SK-N-SH (cell line): ENCODE data around the gene SLC35A1. TPM values are rescaled to one million over a fixed set of nuclear protein-coding genes. Genes with fewer than 3 reads are reported as not detected.

Experiments
- CTCF ChIA-PET: fragments of 300-600, 350-600 bp; formaldehyde crosslinking; extraction: SDS; loops from one replicate; lab custom pipeline; 2021; lab: Yijun Ruan, JAX
- POLR2A ChIA-PET: fragments of 350-600 bp; sonication (Branson Sonifier 250); formaldehyde crosslinking; extraction: SDS; loops from one replicate; lab custom pipeline; 2020; ENCODE audit warnings: antibody characterized with exemption, inconsistent platforms; lab: Yijun Ruan, JAX
- DNase-seq: peaks from one replicate; pipeline ENCODE4 v3.0.0; 2012
- H2AFZ ChIP-seq: fragments of 200-600 bp; sonication (generic); 2 replicates; pipeline ENCODE4 v1.8.1; 2016; ENCODE audit warnings: antibody characterized with exemption, mild to moderate bottlenecking, low read depth
- H3F3A ChIP-seq: fragments of 200-600 bp; sonication (generic); replicated peaks from 2 replicates; pipeline ENCODE3; 2016; ENCODE audit warnings: antibody characterized with exemption, mild to moderate bottlenecking; ENCODE audit not compliant: insufficient read depth
- H3K27ac ChIP-seq, 2 experiments: fragments of 200-500 bp in 1 of 2; fragments of 200-600 bp in 1 of 2; sonication (Bioruptor generic) in 1 of 2; sonication (generic), shearing (Covaris generic) in 1 of 2; 2 replicates each; pipeline versions ENCODE4 v1.5.1 to v1.6.1; 2014 to 2016; ENCODE audit warnings: low read depth in 2 of 2, inconsistent platforms in 1 of 2, low read length in 1 of 2, mild to moderate bottlenecking in 1 of 2, mixed read lengths in 1 of 2
- H3K27me3 ChIP-seq: fragments of 200-600 bp; sonication (generic), shearing (Covaris generic); 2 replicates; pipeline ENCODE4 v1.6.1; 2016; ENCODE audit warnings: mixed run types; ENCODE audit not compliant: insufficient read depth
- H3K36me3 ChIP-seq, 2 experiments: fragments of 200-500 bp in 1 of 2; fragments of 200-600 bp in 1 of 2; sonication (Bioruptor generic) in 1 of 2; sonication (generic) in 1 of 2; replicated peaks in 1 of 2; 2 replicates each; pipeline versions ENCODE3 to v1.5.1; 2014 to 2016; ENCODE audit warnings: low read length in 1 of 2, mild to moderate bottlenecking in 1 of 2; ENCODE audit not compliant: insufficient read depth in 2 of 2, control insufficient read depth in 1 of 2
- H3K4me1 ChIP-seq, 2 experiments: fragments of 200-500 bp in 1 of 2; fragments of 200-600 bp in 1 of 2; sonication (Bioruptor generic) in 1 of 2; sonication (generic), shearing (Covaris generic) in 1 of 2; 2 replicates each; pipeline versions ENCODE4 v1.5.1 to v1.6.1; 2014 to 2016; ENCODE audit warnings: low read depth in 1 of 2, low read length in 1 of 2, mixed run types in 1 of 2; ENCODE audit not compliant: insufficient read depth in 2 of 2, control insufficient read depth in 1 of 2
- H3K4me2 ChIP-seq: fragments of 200-600 bp; sonication (generic), shearing (Covaris generic); 2 replicates; pipeline ENCODE4 v1.6.1; 2017; ENCODE audit warnings: mixed run types
- H3K4me3 ChIP-seq, 2 experiments: fragments of 200-500 bp in 1 of 2; fragments of 200-600 bp in 1 of 2; sonication (Bioruptor generic) in 1 of 2; sonication (generic), shearing (Covaris generic) in 1 of 2; 2 replicates each; pipeline versions ENCODE4 v1.5.1 to v1.8.1; 2014 to 2016; ENCODE audit warnings: low read depth in 2 of 2, inconsistent platforms in 1 of 2, low read length in 1 of 2, mild to moderate bottlenecking in 1 of 2, mixed read lengths in 1 of 2, moderate library complexity in 1 of 2
- H3K79me2 ChIP-seq: fragments of 200-600 bp; sonication (generic); 2 replicates; pipeline ENCODE4 v1.8.1; 2017; ENCODE audit warnings: mild to moderate bottlenecking; ENCODE audit not compliant: insufficient read depth
- H3K9ac ChIP-seq: fragments of 200-600 bp; sonication (generic); 2 replicates; pipeline ENCODE4 v1.6.1; 2017; ENCODE audit warnings: mixed run types
- H3K9me2 ChIP-seq: fragments of 200-600 bp; sonication (generic); 2 replicates; pipeline ENCODE4 v1.6.1; 2017; ENCODE audit warnings: mixed run types
- H3K9me3 ChIP-seq: fragments of 200-600 bp; sonication (generic); 2 replicates; pipeline ENCODE4 v1.6.1; 2017; ENCODE audit warnings: mixed run types, mild to moderate bottlenecking, moderate library complexity
- H4K20me1 ChIP-seq: fragments of 200-600 bp; sonication (generic); 2 replicates; pipeline ENCODE4 v1.6.1; 2017; ENCODE audit warnings: mild to moderate bottlenecking, mixed run types; ENCODE audit not compliant: insufficient read depth
- CHD2 ChIP-seq: fragments of 150-350 bp; IDR thresholded peaks from 2 replicates; pipeline ENCODE4 v1.6.1; 2018; ENCODE audit warnings: low read length; ENCODE audit not compliant: partially characterized antibody
- EP300 ChIP-seq, 2 experiments: IDR thresholded peaks; 2 replicates each; pipeline versions ENCODE4 v1.4.0 to v1.6.1; 2012; ENCODE audit warnings: borderline replicate concordance in 1 of 2, low read depth in 1 of 2, low read length in 1 of 2
- GABPA ChIP-seq: IDR thresholded peaks from 2 replicates; pipeline ENCODE4 v1.4.0; 2012; ENCODE audit warnings: low read depth, mild to moderate bottlenecking
- JUND ChIP-seq: IDR thresholded peaks from 2 replicates; pipeline ENCODE4 v1.4.0; 2012
- MEF2A ChIP-seq: IDR thresholded peaks from 2 replicates; pipeline ENCODE4 v1.4.0; 2012; ENCODE audit warnings: low read depth, borderline replicate concordance
- NRF1 ChIP-seq: IDR thresholded peaks from 2 replicates; pipeline ENCODE4 v1.6.1; 2012; ENCODE audit warnings: low read depth, mild to moderate bottlenecking, low read length
- POLR2AphosphoS5 ChIP-seq: IDR thresholded peaks from 2 replicates; pipeline ENCODE4 v1.6.1; 2012; ENCODE audit warnings: low read depth, low read length
- RCOR1 ChIP-seq: fragments of 150-350 bp; IDR thresholded peaks from 2 replicates; pipeline ENCODE4 v1.6.1; 2017; ENCODE audit warnings: antibody characterized with exemption, low read length
- RXRA ChIP-seq: IDR thresholded peaks from 2 replicates; pipeline ENCODE4 v1.4.0; 2012; ENCODE audit warnings: low read depth, mild to moderate bottlenecking, borderline replicate concordance
- TAF1 ChIP-seq: IDR thresholded peaks from 2 replicates; pipeline ENCODE4 v1.6.1; 2012; ENCODE audit warnings: low read depth, mild to moderate bottlenecking, low read length, moderate library complexity, borderline replicate concordance
- WGBS: methylation state at CpG from one replicate; pipeline ENCODE4 v1.1.6; 2017; ENCODE audit warnings: low lambda C conversion rate; 5-methylcytosine and 5-hydroxymethylcytosine counted together
- polyA plus RNA-seq, 3 experiments: library from polyadenylated mRNA; depleted of rRNA; stranded (reverse); fragments of >200 nt; gene quantifications; 2 replicates each; pipeline ENCODE4 v1.2.3, GENCODE V29; 2012
- TF ChIP-seq, protein P1 (sequence below): IDR thresholded peaks from 2 replicates; pipeline ENCODE4 v1.4.0; 2012; ENCODE audit warnings: low read depth
- TF ChIP-seq, protein P2 (sequence below): fragments of 200-600 bp; sonication (generic); IDR thresholded peaks from 2 replicates; pipeline ENCODE4 v1.6.1; 2017; ENCODE audit warnings: antibody characterized with exemption, mild to moderate bottlenecking, moderate library complexity
- TF ChIP-seq, protein P3 (sequence below): fragments of 150-350 bp; IDR thresholded peaks from 2 replicates; pipeline ENCODE4 v1.6.1; 2017; ENCODE audit warnings: antibody characterized with exemption, low read length, low read depth, borderline replicate concordance

The SLC35A1 gene
- polyA plus RNA-seq, 1 of the 3 experiments (the other 2 are of a cell fraction) = 9.2 TPM

DNA sequence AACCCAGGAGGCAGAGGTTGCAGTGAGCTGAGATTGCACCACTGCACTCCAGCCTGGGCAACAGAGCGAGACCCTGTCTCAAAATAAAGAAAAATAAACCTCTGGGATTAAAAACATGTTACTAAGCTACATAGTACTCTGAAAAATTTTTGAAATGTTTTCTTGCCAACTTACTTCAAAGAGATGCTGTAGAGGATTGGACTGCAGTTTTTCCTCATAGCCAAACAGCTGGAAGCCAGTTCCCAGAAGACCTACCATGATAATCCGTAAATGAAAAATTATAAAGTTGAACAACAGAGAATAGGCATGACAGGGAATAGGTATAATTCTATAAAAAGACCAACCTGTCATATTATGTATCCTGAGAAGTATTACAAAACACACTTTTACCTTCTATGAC is 69.0 kb downstream of the SLC35A1 start:
- Histone ChIP-seq H3K4me1 (no peaks in the 10 kb centered on the region), H3K9ac (no peak overlapping the region), H3K9me3 (no peaks in the 10 kb centered on the region), H2AFZ (no peak overlapping the region), H3K9me2 (no peaks in the 10 kb centered on the region)
- POLR2A ChIA-PET = no interaction called here
- TF ChIP-seq RXRA (no peak), JUND (no peak), GABPA (no peak), POLR2AphosphoS5 (no peak), EP300 (IDR thresholded peaks at IDR 0.05; ENCODE audit: borderline replicate concordance in 1 of 2, low read depth in 1 of 2, low read length in 1 of 2) (no peak), RCOR1 (no peak), NRF1 (no peak), CHD2 (no peak), TAF1 (no peak), MEF2A (no peak)
- TF ChIP-seq, protein P1, sequence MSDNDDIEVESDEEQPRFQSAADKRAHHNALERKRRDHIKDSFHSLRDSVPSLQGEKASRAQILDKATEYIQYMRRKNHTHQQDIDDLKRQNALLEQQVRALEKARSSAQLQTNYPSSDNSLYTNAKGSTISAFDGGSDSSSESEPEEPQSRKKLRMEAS = no peak
- TF ChIP-seq, protein P2, sequence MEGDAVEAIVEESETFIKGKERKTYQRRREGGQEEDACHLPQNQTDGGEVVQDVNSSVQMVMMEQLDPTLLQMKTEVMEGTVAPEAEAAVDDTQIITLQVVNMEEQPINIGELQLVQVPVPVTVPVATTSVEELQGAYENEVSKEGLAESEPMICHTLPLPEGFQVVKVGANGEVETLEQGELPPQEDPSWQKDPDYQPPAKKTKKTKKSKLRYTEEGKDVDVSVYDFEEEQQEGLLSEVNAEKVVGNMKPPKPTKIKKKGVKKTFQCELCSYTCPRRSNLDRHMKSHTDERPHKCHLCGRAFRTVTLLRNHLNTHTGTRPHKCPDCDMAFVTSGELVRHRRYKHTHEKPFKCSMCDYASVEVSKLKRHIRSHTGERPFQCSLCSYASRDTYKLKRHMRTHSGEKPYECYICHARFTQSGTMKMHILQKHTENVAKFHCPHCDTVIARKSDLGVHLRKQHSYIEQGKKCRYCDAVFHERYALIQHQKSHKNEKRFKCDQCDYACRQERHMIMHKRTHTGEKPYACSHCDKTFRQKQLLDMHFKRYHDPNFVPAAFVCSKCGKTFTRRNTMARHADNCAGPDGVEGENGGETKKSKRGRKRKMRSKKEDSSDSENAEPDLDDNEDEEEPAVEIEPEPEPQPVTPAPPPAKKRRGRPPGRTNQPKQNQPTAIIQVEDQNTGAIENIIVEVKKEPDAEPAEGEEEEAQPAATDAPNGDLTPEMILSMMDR = no peak
- TF ChIP-seq, protein P3, sequence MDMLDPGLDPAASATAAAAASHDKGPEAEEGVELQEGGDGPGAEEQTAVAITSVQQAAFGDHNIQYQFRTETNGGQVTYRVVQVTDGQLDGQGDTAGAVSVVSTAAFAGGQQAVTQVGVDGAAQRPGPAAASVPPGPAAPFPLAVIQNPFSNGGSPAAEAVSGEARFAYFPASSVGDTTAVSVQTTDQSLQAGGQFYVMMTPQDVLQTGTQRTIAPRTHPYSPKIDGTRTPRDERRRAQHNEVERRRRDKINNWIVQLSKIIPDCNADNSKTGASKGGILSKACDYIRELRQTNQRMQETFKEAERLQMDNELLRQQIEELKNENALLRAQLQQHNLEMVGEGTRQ = no peak
- TF ChIP-seq, all 33 proteins: peak for 0
- Histone ChIP-seq H3K36me3 (peaks cover 62 to 82% of the 10 kb centered on the region in 2 experiments), H3K4me2 (no peak overlapping the region), H3F3A (peaks cover 5% of the 10 kb centered on the region), H3K79me2 (no peaks in the 10 kb centered on the region), H3K27me3 (no peaks in the 10 kb centered on the region), H3K27ac (no peak overlapping the region), H4K20me1 (no peaks in the 10 kb centered on the region), H3K4me3 (no peak overlapping the region)
- 98% methylated on average over 2 of the region's 2 CpGs for WGBS
- no peak for DNase-seq
- CTCF ChIA-PET = interaction anchor here (1.0 kb wide), 1 partner anchor 9 kb away, joined by 3 read pairs; no protein-coding TSS in a partner anchor

DNA sequence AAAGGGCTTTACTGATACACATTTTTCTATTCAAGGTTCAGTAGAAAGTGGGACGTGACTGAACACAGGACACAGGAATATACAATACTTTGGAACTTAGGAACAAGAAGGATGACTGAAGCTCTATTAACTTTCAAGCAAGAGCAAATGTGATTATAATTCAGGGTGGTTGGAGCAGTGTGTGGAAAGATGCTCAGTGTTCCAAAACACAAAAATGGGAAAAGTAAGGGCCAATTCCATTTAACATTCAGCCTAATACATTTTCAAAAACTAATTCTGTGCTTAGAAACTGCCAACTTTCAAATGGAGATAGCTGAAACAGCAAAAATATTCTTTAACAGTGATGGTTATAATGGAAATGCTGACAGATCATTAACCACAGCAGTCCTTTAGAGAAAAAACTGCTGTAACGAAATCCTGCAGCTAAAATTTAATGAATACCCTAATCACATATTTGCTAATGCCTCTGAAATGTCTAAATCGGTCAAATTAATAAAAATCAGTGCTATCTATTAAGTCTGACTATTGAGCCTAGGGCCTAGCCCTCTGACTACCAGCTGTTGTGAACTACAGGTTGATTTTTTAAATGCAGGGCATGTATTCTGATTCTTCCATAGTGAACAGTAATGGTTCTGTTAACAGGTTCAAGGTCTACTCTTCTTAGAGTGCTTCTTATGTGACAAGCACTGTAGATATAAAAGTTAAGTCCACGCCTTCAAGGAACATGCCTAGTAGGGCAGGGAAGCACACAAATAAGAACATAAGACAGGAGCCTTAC is 71.1 kb downstream of the SLC35A1 start:
- Histone ChIP-seq H3K4me1 (no peaks in the 10 kb centered on the region; a peak in 1 of 4 replicates), H3K27me3 (no peaks in the 10 kb centered on the region), H3K4me2 (no peak overlapping the region), H3K9me3 (no peaks in the 10 kb centered on the region), H3K4me3 (no peak overlapping the region), H4K20me1 (no peaks in the 10 kb centered on the region), H3F3A (no peaks in the 10 kb centered on the region), H3K27ac (no peak overlapping the region), H3K9ac (no peak overlapping the region), H3K36me3 (peaks cover 59 to 85% of the 10 kb centered on the region in 2 experiments), H3K9me2 (no peaks in the 10 kb centered on the region), H3K79me2 (no peaks in the 10 kb centered on the region), H2AFZ (no peak overlapping the region)
- DNase-seq = no peak
- ChIA-PET POLR2A (no interaction called here), CTCF (no interaction called here)
- TF ChIP-seq EP300 (IDR thresholded peaks at IDR 0.05; ENCODE audit: borderline replicate concordance in 1 of 2, low read depth in 1 of 2, low read length in 1 of 2) = no peak
- TF ChIP-seq, protein P2 = no peak
- 95% methylated on average over 4 of the region's 4 CpGs for WGBS
